ENCODE results near the gene HBS1L.

The HBS1L gene

GRCh38 chr6:134999107-134999506 lies 55.5 kb downstream of the HBS1L start:
- no peak for DNase-seq (ENCODE audit: low spot score)

GRCh38 chr6:134997133-134997995 lies 57.3 kb downstream of the HBS1L start:
- DNase-seq (ENCODE audit: low spot score), result no peak

GRCh38 chr6:134995536-134995935 lies 59.1 kb downstream of the HBS1L start:
- no peak for DNase-seq (ENCODE audit: low spot score)

- DNase-seq (ENCODE audit: low spot score), result no peak
These were observed 60.2 kb downstream of the HBS1L start for GRCh38 chr6:134994431-134994830.

GRCh38 chr6:134992155-134992554 lies 62.5 kb downstream of the HBS1L start:
- DNase-seq (ENCODE audit: low spot score), result no peak

GRCh38 chr6:134990262-134990661 lies 64.4 kb downstream of the HBS1L start:
- no peak for DNase-seq (ENCODE audit: low spot score)

GRCh38 chr6:134984821-134985220 lies 69.8 kb downstream of the HBS1L start:
- no peak for DNase-seq (ENCODE audit: low spot score)

- DNase-seq (ENCODE audit: low spot score), result no peak
These were observed 70.8 kb downstream of the HBS1L start for GRCh38 chr6:134983823-134984222.

GRCh38 chr6:134982161-134982560 lies 72.5 kb downstream of the HBS1L start:
- DNase-seq (ENCODE audit: low spot score), result no peak

- DNase-seq (ENCODE audit: low spot score), result no peak
These were observed 73.8 kb downstream of the HBS1L start for GRCh38 chr6:134980846-134981245.

GRCh38 chr6:134979142-134979541 lies 75.5 kb downstream of the HBS1L start:
- no peak for DNase-seq (ENCODE audit: low spot score)

GRCh38 chr6:134974370-134974769 lies 80.3 kb downstream of the HBS1L start:
- no peak for DNase-seq (ENCODE audit: low spot score)

GRCh38 chr6:134967711-134968110 lies 86.9 kb downstream of the HBS1L start:
- no peak for DNase-seq (ENCODE audit: low spot score)

- no peak for DNase-seq (ENCODE audit: low spot score)
These were observed 90.0 kb downstream of the HBS1L start for GRCh38 chr6:134964451-134965203.

GRCh38 chr6:134962421-134962820 lies 92.2 kb downstream of the HBS1L start:
- no peak for DNase-seq (ENCODE audit: low spot score)

- DNase-seq (ENCODE audit: low spot score), result no peak
These were observed 93.3 kb downstream of the HBS1L start for GRCh38 chr6:134961366-134961765.

- DNase-seq (ENCODE audit: low spot score), result no peak
These were observed 95.0 kb downstream of the HBS1L start for GRCh38 chr6:134959603-134960002.

- DNase-seq (ENCODE audit: low spot score), result no peak
These were observed 97.9 kb downstream of the HBS1L start for GRCh38 chr6:134956676-134957075.

- no peak for DNase-seq (ENCODE audit: low spot score)
These were observed 98.6 kb downstream of the HBS1L start for GRCh38 chr6:134956032-134956431.

GRCh38 chr6:134954272-134955000 lies 100.2 kb downstream of the HBS1L start:
- no peak for DNase-seq (ENCODE audit: low spot score)

GRCh38 chr6:134951494-134952263 lies 102.9 kb downstream of the HBS1L start:
- no peak for DNase-seq (ENCODE audit: low spot score)

GRCh38 chr6:134950482-134950881 lies 104.1 kb downstream of the HBS1L start:
- DNase-seq (ENCODE audit: low spot score), result no peak
